NCI-H1417 (cell line): ENCODE results near the gene USP35.

Experiments used
- DNase-seq, 3 experiments: peaks; one replicate each; lab custom pipeline; 2025; lab: John Stamatoyannopoulos, UW

Gene USP35, protein sequence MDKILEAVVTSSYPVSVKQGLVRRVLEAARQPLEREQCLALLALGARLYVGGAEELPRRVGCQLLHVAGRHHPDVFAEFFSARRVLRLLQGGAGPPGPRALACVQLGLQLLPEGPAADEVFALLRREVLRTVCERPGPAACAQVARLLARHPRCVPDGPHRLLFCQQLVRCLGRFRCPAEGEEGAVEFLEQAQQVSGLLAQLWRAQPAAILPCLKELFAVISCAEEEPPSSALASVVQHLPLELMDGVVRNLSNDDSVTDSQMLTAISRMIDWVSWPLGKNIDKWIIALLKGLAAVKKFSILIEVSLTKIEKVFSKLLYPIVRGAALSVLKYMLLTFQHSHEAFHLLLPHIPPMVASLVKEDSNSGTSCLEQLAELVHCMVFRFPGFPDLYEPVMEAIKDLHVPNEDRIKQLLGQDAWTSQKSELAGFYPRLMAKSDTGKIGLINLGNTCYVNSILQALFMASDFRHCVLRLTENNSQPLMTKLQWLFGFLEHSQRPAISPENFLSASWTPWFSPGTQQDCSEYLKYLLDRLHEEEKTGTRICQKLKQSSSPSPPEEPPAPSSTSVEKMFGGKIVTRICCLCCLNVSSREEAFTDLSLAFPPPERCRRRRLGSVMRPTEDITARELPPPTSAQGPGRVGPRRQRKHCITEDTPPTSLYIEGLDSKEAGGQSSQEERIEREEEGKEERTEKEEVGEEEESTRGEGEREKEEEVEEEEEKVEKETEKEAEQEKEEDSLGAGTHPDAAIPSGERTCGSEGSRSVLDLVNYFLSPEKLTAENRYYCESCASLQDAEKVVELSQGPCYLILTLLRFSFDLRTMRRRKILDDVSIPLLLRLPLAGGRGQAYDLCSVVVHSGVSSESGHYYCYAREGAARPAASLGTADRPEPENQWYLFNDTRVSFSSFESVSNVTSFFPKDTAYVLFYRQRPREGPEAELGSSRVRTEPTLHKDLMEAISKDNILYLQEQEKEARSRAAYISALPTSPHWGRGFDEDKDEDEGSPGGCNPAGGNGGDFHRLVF

DNA sequence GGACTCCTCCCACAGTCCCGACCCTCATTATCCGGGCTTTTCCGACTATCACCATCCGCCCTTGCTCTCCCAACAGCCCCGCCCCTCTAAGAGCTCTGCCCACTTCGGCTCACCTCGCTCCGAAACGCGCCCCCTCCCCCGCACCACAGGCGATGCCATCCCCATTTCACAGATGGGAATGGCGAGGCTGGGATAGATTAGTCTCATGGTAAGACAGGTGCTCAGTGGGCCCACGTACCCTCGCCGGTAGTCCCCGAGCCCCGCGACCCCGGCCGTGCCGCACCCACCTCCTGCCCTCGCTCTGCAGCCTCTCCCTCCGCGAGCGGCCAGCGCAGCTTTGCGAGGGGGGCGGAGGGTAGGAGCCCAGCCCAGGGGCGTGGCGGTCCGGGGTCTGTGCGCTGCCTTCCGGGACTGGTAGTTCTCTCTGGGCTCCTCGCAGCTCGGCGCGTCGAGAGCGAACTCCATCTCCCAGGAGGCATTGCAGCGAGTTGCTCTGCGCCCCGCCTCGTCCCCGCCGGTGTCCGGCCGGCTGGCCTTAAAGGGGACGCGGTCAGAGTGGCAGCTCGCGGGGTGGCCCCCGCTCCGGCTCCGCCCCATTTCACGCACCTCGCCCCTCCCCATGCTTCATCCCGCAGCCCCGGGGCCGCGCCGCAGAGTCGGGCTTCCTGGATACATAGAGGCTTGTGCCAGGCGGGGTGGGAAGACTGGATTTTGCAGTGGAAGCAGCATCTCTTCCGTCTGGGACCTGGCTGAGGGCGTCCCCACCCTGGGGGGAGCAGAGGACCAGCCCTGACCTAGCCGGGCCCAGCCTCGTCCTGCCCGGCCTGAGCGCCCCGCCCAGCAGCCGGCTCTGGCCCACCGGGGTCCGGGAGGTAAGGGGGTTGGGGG, at the start of gene USP35, which contains the start of gene KCTD21:
USP35 (plus strand) TSS at position 634 of the 888 bp plus-strand sequence. CDS start 7,327 bp downstream, outside the sequence.
KCTD21 (minus strand) TSS at position 341 of the 888 bp plus-strand sequence. CDS start 14,072 bp downstream, outside the sequence.
- peak; percentile 95 to 98 (median 95) for DNase-seq

DNA sequence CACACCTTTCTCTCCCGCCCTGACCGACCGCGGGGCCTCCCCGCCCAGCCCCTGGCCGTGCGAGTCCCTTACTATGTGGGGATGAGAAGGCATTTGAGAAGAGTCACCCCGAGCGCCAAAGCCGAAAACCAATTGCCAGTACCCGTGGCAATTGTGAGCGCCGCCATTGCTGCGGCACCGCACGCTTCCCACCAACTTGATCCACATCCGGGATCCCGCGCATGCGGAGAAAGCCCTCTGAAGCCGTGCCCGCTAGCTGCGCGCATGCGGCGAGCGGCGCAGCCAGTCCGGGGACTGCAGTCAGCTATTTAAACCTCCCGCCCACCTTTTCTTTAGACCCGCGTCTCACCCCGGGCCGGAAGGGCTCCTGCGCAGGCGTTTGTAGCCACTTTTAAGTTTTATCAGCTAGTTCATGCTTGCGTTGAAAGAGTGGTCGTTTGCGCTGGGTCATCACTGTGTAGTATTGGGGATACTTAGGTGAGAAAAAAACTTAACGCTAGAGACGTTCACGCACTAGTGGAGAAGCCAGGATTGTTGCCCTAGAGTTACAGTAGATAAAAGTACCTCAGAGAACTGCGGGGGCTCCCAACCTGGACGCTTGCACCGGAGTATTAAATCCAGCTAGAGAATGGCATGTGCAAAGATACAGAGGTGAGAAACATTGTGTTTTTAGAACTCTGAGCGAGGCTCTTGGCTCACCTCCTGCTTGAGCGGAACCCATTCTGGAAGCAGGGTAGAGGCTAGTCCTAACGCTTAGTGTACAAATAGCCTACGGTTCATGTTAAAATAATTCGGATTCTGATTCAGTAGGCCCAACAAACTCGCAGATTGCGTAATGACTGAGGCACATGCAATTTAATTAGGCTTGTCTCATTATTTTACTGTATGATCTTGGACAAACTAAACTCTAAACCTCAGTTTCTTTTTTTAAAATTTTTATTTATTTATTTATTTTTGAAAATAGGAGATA, 49.0 kb upstream of the USP35 start, which contains the start of gene ALG8:
ALG8 (minus strand) TSS at position 205 of the 970 bp plus-strand sequence; CDS start at position 167, 38 bp downstream.
- peak; percentile 96 to 99 (median 97) for DNase-seq

DNA sequence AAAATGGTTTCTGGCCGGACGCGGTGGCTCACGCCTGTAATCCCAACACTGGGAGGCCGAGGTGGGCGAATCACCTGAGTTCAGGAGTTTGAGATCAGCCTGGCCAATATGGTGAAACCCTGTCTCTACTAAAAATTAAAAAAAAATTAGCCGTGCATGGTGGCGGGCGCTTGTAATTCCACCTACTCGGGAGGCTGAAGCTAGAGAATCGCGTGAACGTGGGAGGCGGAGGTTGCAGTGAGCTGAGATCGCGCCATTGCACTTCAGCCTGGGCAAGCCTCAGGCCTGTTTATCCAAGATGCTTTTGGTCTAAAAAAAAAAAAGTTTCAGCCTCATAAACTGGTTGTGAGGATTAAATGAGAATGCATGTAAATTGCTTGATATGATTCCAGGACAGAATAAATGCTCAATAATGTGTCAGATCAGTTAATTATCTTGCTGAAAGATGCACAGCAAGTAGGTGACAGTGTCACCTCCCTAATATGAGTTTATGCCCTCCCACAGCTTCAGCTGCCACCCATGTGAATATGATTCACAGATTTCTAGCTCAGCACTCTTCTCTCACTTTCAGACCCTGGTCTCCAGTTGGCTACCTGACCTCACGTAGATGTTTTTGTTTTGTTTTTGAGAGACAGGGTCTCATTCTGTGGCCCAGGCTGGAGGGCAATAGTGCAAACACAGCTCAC, 48.2 kb upstream of the USP35 start:
- peak in 2 of 3 experiments; percentile 29 to 53 for DNase-seq

DNA sequence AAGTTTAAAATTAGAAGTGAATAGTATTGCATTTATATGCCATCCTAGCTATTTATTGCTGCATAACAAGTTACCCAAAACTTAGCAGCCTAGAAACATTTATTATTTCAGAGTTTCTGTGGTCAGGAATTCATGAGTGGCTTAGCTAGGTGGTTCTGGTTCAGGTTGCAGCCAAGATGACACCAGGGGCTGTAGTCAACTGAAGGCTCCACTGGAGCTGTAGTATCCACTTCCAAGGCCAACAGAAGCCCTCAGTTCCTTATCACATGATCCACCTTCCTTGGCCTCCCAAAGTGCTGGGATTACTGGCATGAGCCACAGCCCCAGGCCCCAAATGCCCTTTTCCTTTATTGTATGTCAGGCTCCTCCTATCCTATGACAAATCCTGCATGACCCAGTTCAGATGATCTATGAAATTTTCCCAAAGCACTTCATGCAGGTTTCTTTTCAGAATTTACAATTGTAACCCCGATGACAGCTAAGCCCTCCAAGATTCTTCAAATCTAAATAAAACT, 43.2 kb upstream of the USP35 start:
- no peak for DNase-seq

DNA sequence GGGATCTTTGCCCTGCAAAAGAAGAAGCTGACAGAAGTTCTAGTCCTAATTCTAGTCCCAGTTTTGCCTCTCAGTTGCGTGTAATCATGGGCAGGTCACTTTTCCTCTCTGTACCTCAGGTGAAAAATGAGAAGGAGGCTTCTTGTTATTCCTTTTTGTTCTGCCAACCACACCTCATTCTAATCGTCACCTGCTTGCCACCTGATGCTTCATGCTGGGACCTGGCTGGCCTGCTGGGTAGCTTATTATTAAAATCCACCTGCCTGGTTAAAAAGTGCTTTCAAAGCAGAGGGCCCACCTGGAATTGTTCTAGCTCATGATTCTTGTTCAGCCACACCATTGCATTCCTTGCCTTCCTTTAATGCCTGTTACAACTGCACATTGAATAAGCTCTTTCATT, 40.9 kb upstream of the USP35 start:
- DNase-seq: peak; percentile 68 to 94 (median 79)

DNA sequence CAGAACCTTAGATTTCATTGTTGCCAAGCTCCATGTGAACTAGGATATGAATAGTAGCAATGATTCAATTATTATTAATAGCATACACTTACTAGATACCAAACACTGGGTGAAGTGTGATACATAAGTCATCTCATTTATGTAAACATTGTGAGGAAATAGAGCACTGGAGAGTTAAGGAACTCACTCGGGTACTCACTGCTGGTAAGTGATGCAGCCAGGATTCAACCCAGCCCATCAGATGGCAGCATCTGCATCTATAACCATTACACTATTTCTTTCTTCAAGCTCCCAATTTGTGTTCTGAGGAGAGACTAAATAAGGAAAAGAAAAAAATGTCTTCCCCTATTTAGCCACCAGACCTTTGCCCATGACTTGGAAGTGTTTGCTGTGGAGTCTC, 39.1 kb upstream of the USP35 start:
- no peak for DNase-seq

DNA sequence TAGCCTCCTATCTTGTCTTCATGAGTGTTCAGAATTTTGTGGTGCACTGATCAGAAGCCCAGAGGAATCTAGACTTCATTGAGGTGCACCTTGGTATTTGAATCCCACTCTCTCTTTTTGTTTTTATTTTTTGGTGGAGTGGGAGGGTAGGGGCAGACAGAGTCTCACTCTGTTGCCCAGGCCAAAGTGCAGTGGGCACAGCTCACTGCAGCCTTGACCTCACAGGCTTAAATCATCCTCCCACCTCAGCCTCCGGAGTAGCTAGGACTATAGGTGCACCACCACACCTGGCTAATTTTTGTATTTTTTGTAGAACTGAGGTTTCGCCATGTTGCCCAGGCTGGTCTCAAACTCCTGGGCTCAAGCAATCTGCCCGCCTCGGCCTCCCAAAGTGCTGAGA, 38.4 kb upstream of the USP35 start:
- DNase-seq: no peak

DNA sequence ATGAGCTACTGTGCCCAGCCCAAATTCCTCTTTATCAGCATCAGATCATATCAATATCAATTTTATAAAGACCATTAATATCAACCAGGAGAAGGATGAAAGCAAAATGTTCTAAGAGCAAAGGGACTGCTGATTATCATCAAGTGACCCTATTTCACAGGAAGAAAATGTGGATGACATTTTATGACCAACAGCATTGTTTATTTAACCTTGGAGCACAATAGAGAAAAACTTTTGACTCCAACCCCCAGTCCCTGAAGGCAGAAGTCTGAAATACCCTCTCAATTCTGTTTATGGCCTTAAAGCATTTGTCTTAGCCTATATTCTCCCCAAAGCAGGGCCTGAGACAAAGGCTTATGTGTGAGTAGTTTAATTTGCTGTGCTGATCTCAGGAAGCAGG, 38.0 kb upstream of the USP35 start:
- no peak for DNase-seq

DNA sequence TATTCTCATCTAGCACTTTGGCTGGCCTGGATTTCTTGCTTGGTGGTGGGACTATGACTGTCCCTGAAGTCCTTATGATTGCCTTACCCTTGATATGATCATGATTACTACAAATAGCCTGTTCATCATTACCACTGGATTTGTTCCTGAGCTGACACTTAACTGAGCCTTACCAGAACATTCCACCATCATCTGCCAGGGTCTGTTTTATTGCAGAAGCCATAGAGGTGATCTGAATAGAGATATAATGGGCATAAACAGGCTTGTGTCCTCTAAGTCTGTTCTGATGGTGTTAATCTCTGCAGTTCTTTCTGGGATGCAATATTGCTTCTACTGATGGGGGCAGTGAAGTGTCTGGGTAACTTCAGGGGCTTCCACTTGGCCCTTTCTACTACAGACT, 36.9 kb upstream of the USP35 start:
- no peak for DNase-seq

DNA sequence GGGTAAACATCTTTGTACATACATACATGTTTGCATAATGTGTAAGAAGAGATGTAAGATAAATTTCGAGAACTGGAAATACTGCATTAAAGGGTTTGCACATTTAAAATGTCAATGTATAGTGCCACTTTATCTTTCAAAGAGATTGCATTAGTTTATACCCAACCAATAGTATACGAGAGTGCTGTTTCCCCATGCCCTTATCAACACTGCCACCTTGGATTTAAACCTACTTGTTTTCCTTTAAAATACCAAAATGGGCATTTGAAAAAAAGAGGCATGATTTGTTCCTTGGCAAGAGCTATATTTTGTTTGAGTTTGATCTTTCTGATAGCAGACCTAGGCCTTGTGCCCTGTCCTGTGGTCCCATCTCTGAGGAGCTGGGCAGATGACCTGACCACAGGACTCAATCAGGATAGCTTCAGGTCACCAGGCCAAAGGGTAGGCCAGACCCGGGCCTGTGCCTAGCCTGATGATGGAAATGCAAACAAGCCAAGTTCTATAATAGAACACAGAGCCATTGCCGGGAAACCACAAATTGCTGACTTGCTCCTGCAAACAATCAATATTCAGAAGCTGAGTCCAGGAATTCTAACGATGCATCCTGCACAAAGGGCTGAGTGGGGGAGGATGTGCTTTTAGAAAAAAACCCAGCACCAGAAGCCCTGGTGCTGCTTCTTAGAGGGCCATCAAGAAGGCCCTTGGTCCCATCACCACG, 32.4 kb upstream of the USP35 start:
- no peak for DNase-seq

DNA sequence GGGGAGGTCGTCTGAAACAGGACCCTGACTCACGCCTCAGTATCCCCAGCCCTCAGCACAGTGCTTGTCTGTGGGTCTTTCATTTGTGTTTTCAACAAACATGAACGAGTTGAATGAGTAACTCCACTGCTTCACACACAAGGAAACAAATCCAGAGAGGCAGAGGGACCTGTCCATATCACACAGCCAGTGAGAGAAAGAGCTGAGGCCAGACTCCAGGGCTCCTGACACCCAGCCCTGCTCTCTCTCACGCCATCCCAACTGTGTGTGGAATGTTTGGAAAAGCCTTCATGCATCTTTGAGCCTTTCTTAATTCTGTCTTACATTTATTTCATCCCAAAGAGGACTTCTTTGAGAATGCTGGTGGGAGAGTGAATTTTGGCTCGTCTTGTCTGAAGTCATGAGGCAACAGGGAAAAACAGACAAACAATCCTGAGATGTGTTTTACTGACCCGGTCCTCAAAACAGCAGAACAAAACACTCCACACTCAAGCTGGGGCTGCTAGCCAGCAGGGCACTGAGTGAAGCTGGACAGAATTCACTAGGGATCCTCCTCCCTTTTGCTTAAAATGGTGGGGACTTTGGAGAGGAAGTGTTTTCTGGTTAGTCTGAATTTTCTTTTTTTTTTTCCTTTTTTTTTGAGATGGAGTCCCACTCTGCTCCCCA, 29.6 kb upstream of the USP35 start:
- no peak for DNase-seq

DNA sequence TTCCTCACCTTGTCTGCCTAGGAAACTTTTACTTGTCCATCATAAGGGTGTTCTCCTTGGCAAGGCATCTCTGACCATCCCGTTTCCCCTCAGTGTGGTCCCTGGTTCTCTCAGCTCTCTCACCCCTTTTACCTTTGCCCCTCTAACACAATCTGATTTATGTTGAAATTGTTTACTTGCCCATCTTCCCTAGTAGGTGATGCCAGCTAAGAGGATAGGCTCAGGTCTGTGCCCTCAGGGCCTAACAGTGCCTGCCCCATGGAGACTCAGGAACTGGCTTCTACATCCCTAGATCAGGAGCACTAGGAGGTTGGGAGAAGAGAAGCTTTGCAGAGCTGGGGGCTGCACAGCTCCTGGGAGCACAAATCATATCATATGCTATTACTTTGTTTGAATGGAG, 28.2 kb upstream of the USP35 start:
- DNase-seq: no peak

DNA sequence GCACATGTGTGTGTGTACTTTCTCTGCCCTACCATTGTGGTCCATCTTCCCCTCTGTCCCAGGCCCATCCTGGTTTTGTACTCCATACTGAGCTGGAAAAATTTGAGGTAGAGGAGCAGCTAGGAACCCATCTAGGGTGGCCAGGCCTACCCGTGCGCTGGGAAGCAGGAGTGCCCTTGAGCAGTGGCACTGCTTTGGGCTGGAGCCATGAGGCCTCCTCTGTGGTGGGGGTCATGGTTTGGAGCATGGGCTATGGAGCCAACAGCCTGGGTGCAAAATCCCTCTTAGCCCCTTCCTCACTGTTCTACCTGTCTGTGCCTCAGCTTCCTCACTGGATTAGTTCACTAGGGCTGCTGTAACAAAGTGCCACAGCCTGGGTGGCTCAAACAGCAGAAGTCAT, 27.4 kb upstream of the USP35 start:
- DNase-seq: no peak

DNA sequence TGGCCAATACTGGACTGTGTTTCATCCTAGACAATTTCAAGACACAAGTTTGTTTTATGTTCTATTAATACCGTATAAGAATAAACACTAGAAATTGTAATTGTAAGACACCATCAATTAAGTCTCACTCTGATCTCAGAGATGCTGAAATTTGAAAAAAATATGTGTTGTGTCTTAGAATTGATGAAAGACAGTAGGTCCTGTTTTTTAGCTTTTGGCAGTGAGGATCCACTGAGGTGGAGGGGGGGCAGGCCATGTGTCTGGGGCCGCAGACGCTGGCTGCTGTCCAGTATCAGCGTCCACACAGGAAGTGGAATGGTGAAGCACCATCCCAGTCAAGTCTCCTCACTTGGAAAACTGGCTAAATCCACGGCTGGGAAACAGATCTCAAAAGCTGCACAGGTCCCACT, 26.8 kb upstream of the USP35 start:
- no peak for DNase-seq

DNA sequence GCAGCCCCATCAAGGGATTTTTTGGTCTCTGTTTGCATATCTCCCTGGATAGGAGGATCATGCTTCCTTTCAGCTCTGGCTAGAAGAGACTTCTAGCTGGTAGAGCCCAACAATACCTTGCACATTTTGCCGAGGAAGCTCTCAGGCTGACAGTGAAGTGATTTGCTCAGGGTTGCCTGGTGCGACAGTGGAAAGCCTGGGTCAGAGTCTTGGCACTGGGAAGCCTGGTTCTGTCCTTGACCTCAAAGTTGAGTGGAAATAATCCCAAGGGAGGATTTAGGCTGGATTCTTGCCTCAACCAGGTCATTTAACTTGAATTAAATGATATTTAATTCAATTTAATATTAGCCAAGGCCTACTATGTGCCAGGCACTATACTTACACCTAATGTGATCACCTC, 24.9 kb upstream of the USP35 start:
- DNase-seq: no peak

DNA sequence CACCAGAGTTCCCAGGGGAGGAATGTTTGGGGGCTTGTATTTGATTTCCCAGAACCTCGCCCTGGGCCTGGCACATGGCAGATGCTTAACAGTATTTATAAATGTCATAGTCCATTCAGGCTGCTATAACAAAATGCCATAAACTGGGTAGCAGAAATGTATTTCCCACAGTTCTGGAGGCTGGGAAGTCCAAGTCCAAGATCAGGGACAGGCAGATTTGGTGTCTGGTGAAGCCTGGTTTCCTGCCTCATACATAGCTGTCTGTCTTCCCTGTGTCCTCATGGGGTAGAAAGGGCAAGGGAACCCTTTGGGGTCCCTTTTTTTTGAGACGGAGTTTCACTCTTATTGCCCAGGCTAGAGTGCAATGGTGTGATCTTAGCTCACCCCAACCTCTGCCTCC, 24.2 kb upstream of the USP35 start:
- DNase-seq: no peak

DNA sequence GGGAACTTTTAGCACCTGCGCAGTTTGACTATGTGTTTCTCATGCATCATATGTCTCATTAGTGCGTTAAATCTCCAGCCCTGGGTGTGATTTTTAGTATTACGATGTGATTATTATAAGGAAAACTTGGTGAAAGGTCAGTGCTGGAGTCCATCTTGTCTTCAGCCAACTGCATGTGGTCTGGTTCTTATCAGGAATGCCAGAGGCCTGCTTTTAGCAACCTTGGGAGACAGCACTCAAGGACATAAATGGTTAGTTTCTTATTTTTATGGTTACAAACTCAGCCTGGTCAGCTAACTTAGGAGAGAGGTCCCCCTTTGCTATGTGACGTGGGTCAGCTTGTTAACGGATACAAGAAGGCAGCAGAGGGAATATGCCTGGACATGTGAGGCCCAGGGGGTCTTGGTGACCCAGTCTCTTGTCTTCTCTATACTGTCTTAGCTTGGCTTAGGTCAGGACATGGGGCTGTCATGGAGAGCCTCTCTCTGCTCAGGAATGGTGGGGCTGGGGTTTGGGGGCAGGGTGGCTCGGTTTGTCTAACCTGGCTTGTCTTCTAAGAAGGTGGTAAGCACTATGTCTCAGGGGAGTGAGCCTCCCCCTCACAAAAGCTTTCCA, 21.8 kb upstream of the USP35 start:
- no peak for DNase-seq
